Psoas muscle (tissue), 8 donors: ENCODE results near the gene CD3G. TPM values are rescaled to one million over a fixed set of nuclear protein-coding genes. Genes with fewer than 3 reads are reported as not detected.
"Not testable (repeated sequence)": the region's sequence is repeated elsewhere in the genome, so short reads cannot be mapped to it uniquely, and the experiment has no call there.

Experiments
- ATAC-seq, 4 donors: fragments of 200-7000 bp; cut with Tn5 transposase; one replicate each; pipeline ENCODE4 v1.9.1; 2020; ENCODE audit warnings: moderate library complexity in 3 of 4, mild to moderate bottlenecking in 2 of 4
- DNase-seq, 2 donors: peaks; one replicate each; pipeline ENCODE4 v3.0.0-alpha.2; 2020
- H3K27ac ChIP-seq: fragments of 200-600 bp; one replicate; pipeline ENCODE4 v1.8.0; 2022
- H3K27me3 ChIP-seq, 3 donors: fragments of 200-600 bp in 1 of 3; one replicate each; pipeline versions ENCODE4 v1.6.1 to v1.8.0; 2013 to 2022; ENCODE audit warnings: low read length in 2 of 3, mild to moderate bottlenecking in 2 of 3, moderate library complexity in 1 of 3; ENCODE audit not compliant: insufficient read depth in 3 of 3
- H3K36me3 ChIP-seq, 2 donors: fragments of 200-600 bp in 1 of 2; one replicate each; pipeline versions ENCODE4 v1.6.1 to v1.8.0; 2013 to 2022; ENCODE audit warnings: low read depth in 1 of 2, mild to moderate bottlenecking in 1 of 2, moderate library complexity in 1 of 2; ENCODE audit not compliant: insufficient read depth in 1 of 2
- H3K4me1 ChIP-seq: fragments of 200-600 bp; one replicate; pipeline ENCODE4 v1.8.0; 2022
- H3K4me3 ChIP-seq: fragments of 200-600 bp; one replicate; pipeline ENCODE4 v1.8.0; 2022; ENCODE audit warnings: mild to moderate bottlenecking
- H3K9me3 ChIP-seq: fragments of 200-600 bp; one replicate; pipeline ENCODE4 v1.8.0; 2022
- CTCF ChIP-seq: fragments of 200-600 bp; IDR thresholded peaks from one replicate; pipeline ENCODE4 v1.8.0; 2022; ENCODE audit warnings: antibody characterized with exemption
- WGBS, 3 donors: extraction: QIAGEN DNeasy Blood & Tissue Kit; methylation state at CpG; one replicate each; pipeline versions ENCODE4 v1.1.6 to v1.1.7; 2013; 5-methylcytosine and 5-hydroxymethylcytosine counted together
- intact Hi-C, 2 donors: fragments of 100-400 bp; cut with DNase I; formaldehyde crosslinking; loops; one replicate each; pipeline versions ENCODE4 v1.11.0 to v1.14.2; 2022
- polyA plus RNA-seq, 3 donors: library from polyadenylated mRNA; stranded (reverse); fragments of 200-250 nt; gene quantifications; one replicate each; pipeline ENCODE4 v1.2.3, GENCODE V29; 2013
- total RNA-seq, 4 donors: library from RNA; stranded (reverse); fragmentation: NEBNext Ultra II Directional in 2 of 4; extraction: Animal tissue kit (Norgen Biotek cat#: 25700) in 2 of 4; gene quantifications; one replicate each; pipeline versions ENCODE4 v1.2.1 to v1.2.4, GENCODE V29; 2021 to 2023
- donor health status: healthy with polysubstance abuse.
- donor health status: DM: no; HTN: no; CAD: no; lungs with moderate emphysema.
- donor health status: Bipolar disorder and iron deficiency.
- donor health status: healthy.
- donor health status: DM: yes; HTN: yes; CAD: no.
- donor health status: DM: no; HTN: no; CAD: no.
- donor health status: DM: no; HTN: no; CAD: no.
- donor health status: DM: yes; HTN: yes; CAD: no.

The CD3G gene
- total and polyA plus RNA-seq, 7 donors = 0.01 to 0.71 (median 0.26) TPM

DNA sequence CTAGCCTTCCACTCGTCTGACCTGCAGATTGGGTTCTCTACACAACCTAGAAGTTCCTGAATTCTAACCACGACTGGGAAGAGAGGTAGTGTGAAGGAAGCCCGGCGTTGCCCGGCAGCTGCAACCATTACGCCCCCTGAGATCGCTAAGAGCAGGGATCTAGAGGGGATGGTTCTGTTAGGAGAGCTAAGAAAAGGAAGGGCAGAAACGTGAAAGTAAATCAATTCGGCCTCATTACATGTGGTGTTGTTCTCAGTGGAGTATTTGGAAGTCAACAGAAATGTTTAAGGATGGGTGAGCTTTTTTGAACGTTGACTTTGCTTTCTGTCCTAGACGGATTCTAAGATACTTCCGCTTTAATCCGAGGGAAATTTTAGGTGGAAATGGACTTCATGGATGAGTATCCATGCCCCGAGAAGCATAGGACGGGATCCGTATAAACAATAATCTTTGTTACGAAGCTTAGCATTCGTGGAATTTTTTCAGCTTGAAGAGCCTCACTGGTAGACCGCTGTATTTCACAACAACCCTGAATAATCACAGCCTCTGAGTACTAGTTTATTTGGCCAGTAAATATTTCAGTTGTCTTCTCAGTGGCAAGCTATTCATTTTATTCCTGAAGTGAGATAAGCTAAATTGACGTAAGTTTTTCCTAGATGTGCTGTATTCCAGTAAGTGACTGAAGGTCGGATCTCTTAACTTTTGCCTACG is 57.9 kb downstream of the CD3G start:
- no peaks in the 10 kb centered on the region for H3K27me3 ChIP-seq
- intact Hi-C loops = loop anchor here (5.0 kb wide), 2 partner anchors 35 to 85 kb away; partner anchors contain the start of gene KMT2A (in 2 of the 2)
- H3K9me3 ChIP-seq = no peaks in the 10 kb centered on the region
- TF ChIP-seq CTCF = no peak
- peak overlapping the region; percentile 84 for H3K27ac ChIP-seq
- H3K4me3 ChIP-seq = peak overlapping the region; percentile 70
- peaks cover 3 to 44% of the 10 kb centered on the region in 2 donors for H3K36me3 ChIP-seq
- 0 to 1% (median 1%) methylated on average over 22 of the region's 22 CpGs for whole genome bisulfite sequencing, 3 donors
- H3K4me1 ChIP-seq = peaks cover 34% of the 10 kb centered on the region
- peak; percentile 34 to 49 (median 42) for ATAC-seq
- no peak for DNase-seq

GRCh38 chr11:118402594-118402993 is 58.5 kb downstream of the CD3G start:
- ATAC-seq, DNase-seq, H3K9me3 ChIP-seq, H3K27me3 ChIP-seq: not testable (repeated sequence)
- H3K4me3 ChIP-seq = peak overlapping the region; percentile 70
- intact Hi-C loops = loop anchor here (5.0 kb wide), 2 partner anchors 35 to 85 kb away; partner anchors contain the start of gene KMT2A (in 2 of the 2)
- H3K4me1 ChIP-seq = peaks cover 34% of the 10 kb centered on the region
- peaks cover 3 to 44% of the 10 kb centered on the region in 2 donors for H3K36me3 ChIP-seq
- 68 to 75% (median 72%) methylated on average over 7 of the region's 7 CpGs for WGBS, 3 donors
- peak overlapping the region; percentile 84 for H3K27ac ChIP-seq

Other genes with a start within 250 kb of the CD3G start
- gene SCN4B, start 191.5 kb upstream of the CD3G start, total RNA-seq = 10 to 100 TPM in 1 of 4 donors, 1 to 10 TPM in 3; 5.1 to 15.1 (median 7.8) TPM
- 1 to 10 TPM; 3.6 to 6.3 (median 4.1) TPM for gene SCN4B, start 191.5 kb upstream of the CD3G start, polyA plus RNA-seq
- 1 to 10 TPM in 3 of 4 donors, under 1 TPM in 1; 0.40 to 6.6 (median 1.8) TPM for gene SCN2B, start 167.7 kb upstream of the CD3G start, total RNA-seq
- gene SCN2B, start 167.7 kb upstream of the CD3G start, polyA plus RNA-seq = under 1 TPM; 0.09 to 0.51 (median 0.23) TPM
- gene JAML, start 119.3 kb upstream of the CD3G start, total RNA-seq = 1 to 10 TPM in 2 of 4 donors, under 1 TPM in 2; 0.48 to 1.8 (median 1.1) TPM
- under 1 TPM; 0.21 to 0.36 (median 0.25) TPM for gene JAML, start 119.3 kb upstream of the CD3G start, polyA plus RNA-seq
- gene MPZL3, start 92.0 kb upstream of the CD3G start, total RNA-seq = under 1 TPM; 0.22 to 0.97 (median 0.49) TPM
- gene MPZL3, start 92.0 kb upstream of the CD3G start, polyA plus RNA-seq = under 1 TPM; 0.07 to 0.16 (median 0.13) TPM
- 1 to 10 TPM; 1.1 to 8.1 (median 3.5) TPM for gene MPZL2, start 80.0 kb upstream of the CD3G start, total RNA-seq
- 1 to 10 TPM; 1.0 to 3.9 (median 2.7) TPM for gene MPZL2, start 80.0 kb upstream of the CD3G start, polyA plus RNA-seq
- 1 to 10 TPM in 1 of 4 donors, under 1 TPM in 3; 0.24 to 1.2 (median 0.67) TPM for gene CD3E, start 39.6 kb upstream of the CD3G start, total RNA-seq
- under 1 TPM; 0.15 to 0.27 (median 0.22) TPM for gene CD3E, start 39.6 kb upstream of the CD3G start, polyA plus RNA-seq
- under 1 TPM in 3 of 4 donors, not detected in 1; 0.45 to 0.81 (median 0.50) TPM for gene CD3D, start 1.6 kb upstream of the CD3G start, total RNA-seq
- under 1 TPM; 0.12 to 0.20 (median 0.19) TPM for gene CD3D, start 1.6 kb upstream of the CD3G start, polyA plus RNA-seq
- gene UBE4A, start 15.3 kb downstream of the CD3G start, total RNA-seq = 10 to 100 TPM; 21.0 to 42.3 (median 33.0) TPM
- gene UBE4A, start 15.3 kb downstream of the CD3G start, polyA plus RNA-seq = 10 to 100 TPM; 15.0 to 31.1 (median 16.8) TPM
- gene ATP5MG, start 57.3 kb downstream of the CD3G start, total RNA-seq = 100 to 1,000 TPM; 237 to 340 (median 251) TPM
- gene ATP5MG, start 57.3 kb downstream of the CD3G start, polyA plus RNA-seq = 100 to 1,000 TPM; 180 to 217 (median 189) TPM
- 10 to 100 TPM; 18.1 to 27.3 (median 22.0) TPM for gene KMT2A, start 92.1 kb downstream of the CD3G start, total RNA-seq
- gene KMT2A, start 92.1 kb downstream of the CD3G start, polyA plus RNA-seq = 1 to 10 TPM; 3.1 to 9.9 (median 4.8) TPM
- gene TTC36, start 183.1 kb downstream of the CD3G start, total RNA-seq = 1 to 10 TPM in 1 of 4 donors, under 1 TPM in 2, not detected in 1; 0.54 to 1.2 (median 0.59) TPM
- gene TTC36, start 183.1 kb downstream of the CD3G start, polyA plus RNA-seq = under 1 TPM in 2 of 3 donors, not detected in 1; 0.09 TPM
- gene TMEM25, start 186.8 kb downstream of the CD3G start, total RNA-seq = 10 to 100 TPM in 2 of 4 donors, 1 to 10 TPM in 2; 6.3 to 14.7 (median 8.7) TPM
- gene TMEM25, start 186.8 kb downstream of the CD3G start, polyA plus RNA-seq = 1 to 10 TPM; 1.3 to 8.0 (median 5.9) TPM
- 10 to 100 TPM; 10.2 to 16.0 (median 13.4) TPM for gene IFT46, start 221.6 kb downstream of the CD3G start, total RNA-seq
- 10 to 100 TPM in 2 of 3 donors, 1 to 10 TPM in 1; 5.1 to 28.5 (median 11.7) TPM for gene IFT46, start 221.6 kb downstream of the CD3G start, polyA plus RNA-seq
- gene ARCN1, start 228.1 kb downstream of the CD3G start, total RNA-seq = 10 to 100 TPM; 54.2 to 65.7 (median 60.1) TPM
- gene ARCN1, start 228.1 kb downstream of the CD3G start, polyA plus RNA-seq = 10 to 100 TPM; 49.4 to 76.3 (median 73.9) TPM